Effector memory CD4-positive, alpha-beta T cell (primary cell): ENCODE data around the gene AHDC1.
"Not testable (repeated sequence)": the region's sequence is repeated elsewhere in the genome, so short reads cannot be mapped to it uniquely, and the experiment has no call there.

Experiments used
- DNase-seq, 3 donors: peaks; one replicate each; pipeline ENCODE4 v3.0.0-alpha.2; 2020
- H3K27ac ChIP-seq: 2 replicates; pipeline ENCODE4 v1.7.0; 2013; ENCODE audit warnings: mild to moderate bottlenecking, low read length, moderate library complexity; ENCODE audit not compliant: insufficient read depth, poor library complexity, severe bottlenecking
- H3K27me3 ChIP-seq: replicated peaks from 2 replicates; pipeline ENCODE4 v1.7.0; 2013; ENCODE audit warnings: mild to moderate bottlenecking, low read length; ENCODE audit not compliant: insufficient read depth, control insufficient read depth, poor library complexity, severe bottlenecking
- H3K36me3 ChIP-seq: 2 replicates; pipeline ENCODE4 v1.7.0; 2013; ENCODE audit warnings: mild to moderate bottlenecking, low read length, moderate library complexity; ENCODE audit not compliant: control insufficient read depth, insufficient read depth
- H3K4me1 ChIP-seq: 2 replicates; pipeline ENCODE4 v1.7.0; 2013; ENCODE audit warnings: low read length, mild to moderate bottlenecking; ENCODE audit not compliant: control insufficient read depth, insufficient read depth, poor library complexity, severe bottlenecking
- H3K4me3 ChIP-seq: 2 replicates; pipeline ENCODE4 v1.7.0; 2013; ENCODE audit warnings: low read length, low read depth, mild to moderate bottlenecking; ENCODE audit not compliant: insufficient read depth, poor library complexity, severe bottlenecking
- H3K9me3 ChIP-seq: 2 replicates; pipeline ENCODE4 v1.7.0; 2013; ENCODE audit warnings: mild to moderate bottlenecking, low read length, moderate library complexity; ENCODE audit not compliant: control insufficient read depth

The AHDC1 gene

GRCh38 chr1:27633640-27634176, 29.8 kb upstream of the AHDC1 start:
- Histone ChIP-seq H3K4me3 (peak overlapping the region; percentile 51), H3K27me3 (no peaks in the 10 kb centered on the region), H3K4me1 (peaks cover 52% of the 10 kb centered on the region), H3K27ac (peak overlapping the region; percentile 53), H3K36me3 (no peaks in the 10 kb centered on the region), H3K9me3 (no peaks in the 10 kb centered on the region)
- DNase-seq: no peak

DNA sequence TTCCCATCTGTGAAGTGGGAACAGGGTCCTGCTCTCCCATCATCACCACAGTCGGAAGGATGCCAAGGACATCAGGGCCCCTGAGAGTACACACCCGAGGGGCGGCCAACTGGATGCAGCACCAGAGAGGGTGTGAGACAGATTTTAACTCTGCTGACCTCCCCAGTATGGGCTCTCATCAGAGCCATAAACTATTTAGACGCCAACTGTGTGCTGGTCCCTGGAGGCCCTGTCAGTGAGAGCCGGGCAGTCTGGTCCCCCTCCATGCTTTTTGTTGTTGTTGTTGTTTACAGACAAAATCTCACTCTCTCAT, 29.3 kb upstream of the AHDC1 start:
- Histone ChIP-seq H3K4me3 (peak overlapping the region; percentile 13), H3K4me1 (peaks cover 52% of the 10 kb centered on the region), H3K9me3 (no peaks in the 10 kb centered on the region), H3K27me3 (no peaks in the 10 kb centered on the region), H3K36me3 (no peaks in the 10 kb centered on the region), H3K27ac (peak overlapping the region; percentile 53)
- no peak for DNase-seq

DNA sequence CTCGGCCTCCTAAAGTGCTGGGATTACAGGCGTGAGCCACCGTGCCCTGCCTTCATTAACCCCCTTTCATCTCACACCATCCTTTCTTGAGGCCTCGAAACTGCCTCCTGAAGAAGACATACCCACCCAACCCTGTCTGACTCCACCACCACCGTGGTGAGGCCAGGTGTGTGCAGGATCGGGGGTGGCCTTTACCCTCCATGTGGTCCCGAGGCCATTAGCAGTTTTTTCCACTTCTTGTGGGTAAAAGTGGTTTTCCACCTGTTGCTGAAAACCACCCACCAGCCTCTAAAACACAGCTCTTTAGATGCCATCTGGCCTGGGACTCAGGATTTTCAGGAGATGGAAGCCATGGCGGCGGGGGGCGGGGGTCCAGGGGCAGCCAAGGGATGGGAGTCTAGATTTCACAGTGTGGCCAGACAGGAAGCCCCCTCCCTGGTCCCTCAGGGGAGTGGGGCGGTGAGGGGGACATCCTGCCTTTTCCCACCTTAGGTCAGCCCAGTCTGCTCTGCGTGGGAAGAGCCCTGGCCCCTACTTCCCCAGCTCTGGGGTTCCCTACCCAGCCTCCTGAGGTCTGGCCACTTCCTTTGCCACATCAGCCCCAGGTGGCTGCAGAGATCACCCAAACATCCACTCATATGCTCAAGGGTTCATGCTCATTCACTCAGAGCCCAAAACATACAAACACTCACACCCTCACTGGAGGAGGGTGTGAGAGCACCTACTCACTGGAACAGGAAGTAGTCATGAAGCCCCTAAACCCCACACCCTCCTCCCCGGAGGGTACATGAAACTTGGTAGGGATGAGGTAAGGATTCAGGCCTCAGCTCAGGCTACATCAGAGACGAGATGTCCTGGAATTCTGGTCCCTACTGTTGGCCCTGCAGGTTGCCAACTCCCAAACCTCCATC, 28.7 kb upstream of the AHDC1 start:
- Histone ChIP-seq H3K4me3 (peak overlapping the region; percentile 13), H3K27ac (peak overlapping the region; percentile 19), H3K4me1 (peaks cover 52% of the 10 kb centered on the region), H3K36me3 (no peaks in the 10 kb centered on the region), H3K27me3 (no peaks in the 10 kb centered on the region), H3K9me3 (no peaks in the 10 kb centered on the region)
- DNase-seq: no peak

DNA sequence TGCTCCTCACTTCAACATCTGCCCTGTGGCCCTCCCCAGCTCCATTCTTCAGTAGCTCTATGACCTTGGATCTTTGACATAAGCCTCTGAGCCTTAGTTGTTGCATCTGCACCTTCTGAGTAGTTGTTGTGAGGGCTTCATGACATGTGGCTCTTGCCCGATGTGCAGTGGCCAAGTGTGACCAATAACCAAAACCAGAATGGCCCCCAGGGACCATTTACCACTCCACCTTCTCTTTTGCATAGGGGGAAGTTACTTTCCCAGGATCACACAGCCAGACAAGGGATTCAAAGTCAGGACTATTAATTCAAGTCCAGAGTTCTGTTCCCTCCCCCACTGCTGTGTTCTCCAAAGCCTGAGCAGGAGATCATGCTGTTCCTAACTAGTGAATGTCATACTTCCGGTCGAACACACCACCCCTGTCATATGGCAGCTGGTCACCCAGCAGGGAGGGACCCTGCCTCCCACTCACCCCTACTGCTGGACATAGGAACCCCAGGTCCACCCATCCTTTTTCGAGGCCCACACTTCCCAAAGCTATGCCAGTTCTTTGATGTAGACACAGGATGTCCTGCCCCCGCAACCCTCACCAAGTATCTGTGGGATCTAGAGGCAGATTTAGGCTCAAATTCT, 27.0 kb upstream of the AHDC1 start:
- DNase-seq: no peak
- H3K36me3 ChIP-seq: no peaks in the 10 kb centered on the region
- H3K4me3 ChIP-seq: no peak overlapping the region
- H3K27ac ChIP-seq: no peak overlapping the region
- no peaks in the 10 kb centered on the region for H3K9me3 ChIP-seq
- H3K27me3 ChIP-seq: no peaks in the 10 kb centered on the region
- peaks cover 49% of the 10 kb centered on the region for H3K4me1 ChIP-seq

DNA sequence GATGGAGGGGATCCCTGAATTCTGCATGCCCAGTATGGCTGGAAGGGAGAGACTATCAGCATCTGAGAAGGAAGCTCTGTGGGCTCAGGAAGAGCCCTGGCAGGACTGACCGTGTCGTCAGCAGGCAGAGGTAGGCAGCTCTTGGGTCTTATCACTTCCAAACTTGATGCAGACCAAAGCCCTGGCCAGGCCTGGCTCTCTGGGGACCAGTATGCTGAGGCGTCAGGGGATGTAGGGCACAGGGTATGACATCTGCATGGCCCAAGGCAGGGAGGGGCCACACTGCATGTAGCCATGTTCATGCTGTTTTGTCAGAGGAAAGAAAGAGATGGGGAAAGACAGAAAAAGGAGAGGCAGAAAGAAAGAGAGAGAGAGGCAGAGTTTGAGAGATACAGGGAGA, 24.8 kb upstream of the AHDC1 start:
- Histone ChIP-seq H3K4me3 (no peak overlapping the region), H3K36me3 (no peaks in the 10 kb centered on the region), H3K27ac (no peak overlapping the region), H3K4me1 (peaks cover 35% of the 10 kb centered on the region), H3K27me3 (no peaks in the 10 kb centered on the region), H3K9me3 (no peaks in the 10 kb centered on the region)
- no peak for DNase-seq

- H3K4me3 ChIP-seq, H3K36me3 ChIP-seq, H3K27ac ChIP-seq, H3K27me3 ChIP-seq, H3K9me3 ChIP-seq, DNase-seq: not testable (repeated sequence)
- H3K4me1 ChIP-seq: peaks cover 33% of the 10 kb centered on the region
These were observed 23.8 kb upstream of the AHDC1 start for GRCh38 chr1:27627733-27628132.

GRCh38 chr1:27627061-27627460, 23.1 kb upstream of the AHDC1 start:
- Histone ChIP-seq H3K27ac (no peak overlapping the region), H3K27me3 (no peaks in the 10 kb centered on the region), H3K4me1 (peaks cover 28% of the 10 kb centered on the region), H3K9me3 (no peaks in the 10 kb centered on the region), H3K36me3 (no peaks in the 10 kb centered on the region), H3K4me3 (no peak overlapping the region)
- DNase-seq: no peak

GRCh38 chr1:27626031-27626935, 22.3 kb upstream of the AHDC1 start:
- no peaks in the 10 kb centered on the region for H3K36me3 ChIP-seq
- no peaks in the 10 kb centered on the region for H3K27me3 ChIP-seq
- H3K4me1 ChIP-seq: peaks cover 20% of the 10 kb centered on the region
- H3K27ac ChIP-seq: no peak overlapping the region
- H3K4me3 ChIP-seq: no peak overlapping the region
- no peak for DNase-seq
- no peaks in the 10 kb centered on the region for H3K9me3 ChIP-seq

DNA sequence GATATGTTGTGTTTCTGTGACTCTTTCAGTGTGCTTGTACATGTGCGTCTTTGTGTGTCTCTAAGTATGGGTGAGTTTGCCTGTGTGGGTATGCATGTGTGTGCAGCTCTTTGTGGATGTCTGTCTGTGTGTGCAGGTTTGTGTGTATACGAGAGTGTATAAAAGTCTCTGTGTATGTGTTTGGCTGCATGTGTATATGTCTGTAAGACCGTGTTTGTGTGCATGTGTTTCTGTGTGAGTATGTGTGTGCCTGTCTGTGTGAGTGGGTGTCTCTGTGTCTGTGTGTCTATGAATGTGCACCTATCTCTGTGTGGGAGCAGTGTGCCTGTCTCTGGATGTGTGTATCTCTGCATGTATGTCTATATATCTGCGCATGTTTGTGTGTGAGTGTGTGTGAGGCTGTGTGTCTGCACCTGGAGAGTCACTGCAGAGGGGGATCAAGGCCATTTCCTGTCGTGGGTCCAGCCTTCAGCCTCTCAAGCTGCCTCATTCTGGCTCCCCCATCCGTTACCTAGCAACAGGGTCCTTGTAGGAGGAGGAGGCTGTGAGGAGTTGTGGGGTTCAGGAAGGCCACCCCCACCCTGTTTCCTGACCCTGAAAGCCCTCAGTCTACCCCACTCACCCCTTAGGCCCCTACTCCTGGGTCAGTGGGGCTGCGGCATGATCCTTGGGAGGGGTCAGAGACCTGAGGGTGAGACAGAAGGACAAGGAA, 20.7 kb upstream of the AHDC1 start:
- Histone ChIP-seq H3K4me3 (no peak overlapping the region), H3K36me3 (no peaks in the 10 kb centered on the region), H3K27me3 (no peaks in the 10 kb centered on the region), H3K27ac (no peak overlapping the region), H3K9me3 (no peaks in the 10 kb centered on the region), H3K4me1 (peaks cover 14% of the 10 kb centered on the region)
- DNase-seq: no peak
